ENCODE results near the gene SACS. TPM values are rescaled to one million over a fixed set of nuclear protein-coding genes. Genes with fewer than 3 reads are reported as not detected.

SACS gene
- total RNA-seq, 2 donors from 2014 or later: 12.1 to 23.3 TPM

- intact Hi-C loops (cut with DNase I): no loop called here
- DNase-seq (no peak), ATAC-seq (no peak)
These were observed 53.0 kb downstream of the SACS start for GRCh38 chr13:23380534-23380933.

GRCh38 chr13:23377983-23378632 lies 55.4 kb downstream of the SACS start:
- intact Hi-C loops (cut with DNase I): no loop called here
- peak; percentile 56 for DNase-seq
- peak in 1 of 2 donors; percentile 47 for ATAC-seq

GRCh38 chr13:23377579-23377978 lies 55.9 kb downstream of the SACS start:
- intact Hi-C loops (cut with DNase I): no loop called here
- ATAC-seq (no peak), DNase-seq (no peak)

- intact Hi-C loops (cut with DNase I): no loop called here
These were observed 58.2 kb downstream of the SACS start for GRCh38 chr13:23375001-23375971.

GRCh38 chr13:23372264-23372906 lies 61.1 kb downstream of the SACS start:
- ATAC-seq: no peak
- intact Hi-C loops (cut with DNase I): no loop called here
- no peak for DNase-seq

More at GRCh38 chr13:23375001-23375971, 58.2 kb downstream of the SACS start:
- DNase-seq (peak; percentile 97), ATAC-seq (peak; percentile 95 to 96)

- DNase-seq (no peak), ATAC-seq (no peak)
- intact Hi-C loops (cut with DNase I): no loop called here
These were observed 65.6 kb downstream of the SACS start for GRCh38 chr13:23367907-23368306.

GRCh38 chr13:23365652-23366051 lies 67.8 kb downstream of the SACS start:
- DNase-seq: no peak
- ATAC-seq: no peak
- intact Hi-C loops (cut with DNase I): no loop called here

- intact Hi-C loops (cut with DNase I): no loop called here
- peak in 1 of 2 donors; percentile 23 for ATAC-seq
- DNase-seq: no peak
These were observed 73.6 kb downstream of the SACS start for GRCh38 chr13:23359882-23360281.

GRCh38 chr13:23357349-23357748 lies 76.2 kb downstream of the SACS start:
- peak in 1 of 2 donors; percentile 75 for ATAC-seq
- intact Hi-C loops (cut with DNase I): no loop called here
- DNase-seq: no peak

GRCh38 chr13:23356368-23356767 lies 77.1 kb downstream of the SACS start:
- DNase-seq (no peak), ATAC-seq (no peak)
- intact Hi-C loops (cut with DNase I): no loop called here

GRCh38 chr13:23354520-23354919 lies 79.0 kb downstream of the SACS start:
- intact Hi-C loops (cut with DNase I): no loop called here
- no peak for DNase-seq
- ATAC-seq: no peak

- ATAC-seq (no peak), DNase-seq (no peak)
- intact Hi-C loops (cut with DNase I): no loop called here
These were observed 81.3 kb downstream of the SACS start for GRCh38 chr13:23352161-23352560.

- ATAC-seq (no peak), DNase-seq (no peak)
- intact Hi-C loops (cut with DNase I): no loop called here
These were observed 83.5 kb downstream of the SACS start for GRCh38 chr13:23350009-23350408.

- no peak for ATAC-seq
- intact Hi-C loops (cut with DNase I): no loop called here
- no peak for DNase-seq
These were observed 84.2 kb downstream of the SACS start for GRCh38 chr13:23349161-23349897.

- DNase-seq: no peak
- ATAC-seq: peak; percentile 50 to 74
- intact Hi-C loops (cut with DNase I): no loop called here
These were observed 85.0 kb downstream of the SACS start for GRCh38 chr13:23348262-23349127.

- no peak for ATAC-seq
- intact Hi-C loops (cut with DNase I): no loop called here
These were observed 85.9 kb downstream of the SACS start for GRCh38 chr13:23347601-23348000.

GRCh38 chr13:23344931-23345595 lies 88.4 kb downstream of the SACS start:
- DNase-seq: no peak
- ATAC-seq: no peak
- intact Hi-C loops (cut with DNase I): no loop called here

More at GRCh38 chr13:23347601-23348000, 85.9 kb downstream of the SACS start:
- DNase-seq: no peak

- ATAC-seq (no peak), DNase-seq (no peak)
- intact Hi-C loops (cut with DNase I): no loop called here
These were observed 94.3 kb downstream of the SACS start for GRCh38 chr13:23339225-23339624.
